T-helper 1 cell (primary cell): ENCODE results near the gene BBC3.

ENCODE experiments used
- DNase-seq, 5 donors: peaks; one replicate each; pipeline ENCODE4 v3.0.0-alpha.2; 2012 to 2020

The BBC3 gene

GRCh38 chr19:47230054-47230920, 712 bp downstream of the BBC3 start:
- DNase-seq: peak; percentile 71 to 86 (median 78)

GRCh38 chr19:47229676-47230053, 1.3 kb downstream of the BBC3 start:
- peak in 1 of 5 donors; percentile 28 for DNase-seq

GRCh38 chr19:47228937-47229675, 1.9 kb downstream of the BBC3 start:
- DNase-seq: peak in 3 of 5 donors; percentile 34 to 41 (median 38)

DNA sequence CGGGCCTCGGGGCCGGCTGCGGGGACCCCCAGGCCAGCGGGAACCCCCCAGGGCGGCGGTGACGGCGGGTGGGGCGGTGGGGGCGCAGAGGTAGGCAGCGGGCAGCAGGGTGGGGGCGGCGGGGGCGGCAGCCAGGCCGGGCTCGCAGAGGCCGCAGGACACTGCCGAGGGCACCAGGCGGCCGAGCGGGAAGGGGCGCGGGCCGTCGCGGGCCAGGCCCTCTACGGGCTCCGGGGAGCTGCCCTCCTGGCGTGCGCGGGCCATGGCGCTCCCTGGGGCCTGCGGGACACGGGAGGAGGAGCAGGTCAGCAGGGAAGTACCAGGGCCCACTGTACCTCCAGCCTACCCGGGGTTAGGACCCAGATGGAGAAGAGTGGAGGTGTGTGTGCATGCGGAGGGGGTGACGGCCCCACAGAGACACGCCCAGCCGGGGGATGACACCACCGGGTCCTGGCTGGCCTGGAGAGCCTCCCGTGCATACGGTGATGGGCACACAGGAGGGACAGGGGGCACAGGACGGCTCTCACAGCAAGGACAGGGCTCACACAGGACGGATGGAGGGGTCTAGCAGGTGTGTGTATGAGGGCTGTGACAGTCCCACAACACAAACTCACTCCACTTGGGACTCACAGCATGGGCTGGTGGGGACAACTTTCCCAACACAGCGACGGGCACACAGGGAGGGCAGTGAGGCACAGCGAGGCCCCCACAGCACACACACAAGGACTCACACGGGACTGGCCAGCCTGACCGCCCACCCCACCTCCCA, 2.6 kb downstream of the BBC3 start:
- peak in 3 of 5 donors; percentile 34 to 54 (median 38) for DNase-seq

DNA sequence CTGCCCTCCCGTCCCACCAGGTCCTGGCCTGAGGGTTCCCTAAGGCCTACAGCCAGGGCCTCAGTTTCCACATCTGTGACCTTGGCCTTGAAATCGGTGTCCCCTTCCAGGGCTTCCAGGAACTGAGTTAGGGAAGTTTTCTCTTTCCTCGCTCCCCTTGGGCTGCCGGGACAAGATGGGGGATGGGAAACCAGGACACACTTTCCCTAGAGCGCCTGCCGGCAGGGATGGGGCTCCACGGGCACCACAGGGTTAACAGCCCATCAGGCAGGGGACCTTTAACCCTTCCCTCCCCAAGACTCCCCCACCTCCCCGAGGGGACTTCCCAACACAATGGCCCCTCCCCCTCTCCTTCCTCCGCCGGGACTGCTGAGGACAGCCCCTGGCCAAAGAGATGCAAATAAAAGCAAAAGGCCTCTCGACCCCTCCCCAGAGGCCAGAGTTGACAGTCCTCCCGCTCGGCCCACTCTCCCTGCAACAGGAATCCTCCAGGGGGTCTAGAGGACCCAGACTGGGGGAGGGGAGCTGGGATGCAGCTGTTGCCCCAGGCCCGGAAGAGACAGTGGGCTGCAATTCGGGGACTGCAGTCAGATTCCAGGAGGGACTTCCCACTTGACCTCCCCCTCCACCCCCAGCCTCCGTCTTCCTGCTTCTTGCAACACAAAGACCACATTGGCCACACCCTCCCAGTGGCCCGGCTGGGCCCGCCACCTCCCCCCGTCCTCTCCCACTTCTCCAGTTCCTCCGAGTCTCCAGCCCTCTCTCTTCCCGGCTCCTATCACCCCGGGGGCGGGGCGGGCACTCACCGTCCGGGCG, 3.4 kb downstream of the BBC3 start:
- peak in 3 of 5 donors; percentile 38 to 68 (median 38) for DNase-seq

DNA sequence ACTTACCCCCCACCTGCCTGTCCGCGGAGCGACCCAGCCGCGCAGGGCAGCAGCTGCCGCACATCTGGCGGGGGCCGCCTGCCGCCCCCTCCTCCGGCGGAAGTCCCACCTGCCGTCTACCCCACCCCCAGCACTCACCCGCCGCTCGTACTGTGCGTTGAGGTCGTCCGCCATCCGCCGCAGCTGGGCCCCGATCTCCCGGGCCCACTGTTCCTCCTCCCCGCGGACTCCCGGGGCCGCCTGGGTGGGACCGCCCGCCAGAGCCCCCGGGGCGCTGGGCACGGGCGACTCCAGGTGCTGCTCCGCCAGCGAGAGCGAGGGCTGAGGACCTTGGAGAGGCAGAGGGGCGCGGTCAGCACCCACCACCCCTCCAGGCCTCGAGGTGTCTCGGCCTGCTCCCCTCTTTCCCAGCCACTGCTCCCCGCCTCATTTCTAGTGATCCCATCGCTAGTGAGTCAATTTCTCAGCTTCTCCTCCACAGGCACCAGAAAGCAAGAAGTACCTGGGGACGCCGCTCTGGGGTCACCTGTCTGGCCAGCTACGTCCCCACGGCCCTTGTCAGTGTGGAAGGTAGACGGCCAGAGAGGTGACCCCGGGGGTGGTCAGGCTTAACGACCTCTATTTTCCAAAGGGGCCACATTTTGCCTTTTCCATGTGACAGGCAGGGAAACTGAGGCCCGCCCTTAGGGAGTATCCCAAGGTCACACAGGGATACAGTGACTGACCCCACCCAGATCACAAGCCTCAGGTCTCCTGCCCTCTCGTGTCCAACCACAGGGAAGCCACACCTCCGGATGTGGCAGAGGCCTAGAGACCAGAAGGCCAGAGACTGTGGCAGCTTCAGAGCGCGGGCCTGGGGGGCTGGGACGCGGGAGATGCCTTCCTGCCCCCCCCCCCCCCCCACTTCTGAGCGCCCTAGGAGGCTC, 4.3 kb downstream of the BBC3 start:
- peak in 3 of 5 donors; percentile 33 to 85 (median 35) for DNase-seq

DNA sequence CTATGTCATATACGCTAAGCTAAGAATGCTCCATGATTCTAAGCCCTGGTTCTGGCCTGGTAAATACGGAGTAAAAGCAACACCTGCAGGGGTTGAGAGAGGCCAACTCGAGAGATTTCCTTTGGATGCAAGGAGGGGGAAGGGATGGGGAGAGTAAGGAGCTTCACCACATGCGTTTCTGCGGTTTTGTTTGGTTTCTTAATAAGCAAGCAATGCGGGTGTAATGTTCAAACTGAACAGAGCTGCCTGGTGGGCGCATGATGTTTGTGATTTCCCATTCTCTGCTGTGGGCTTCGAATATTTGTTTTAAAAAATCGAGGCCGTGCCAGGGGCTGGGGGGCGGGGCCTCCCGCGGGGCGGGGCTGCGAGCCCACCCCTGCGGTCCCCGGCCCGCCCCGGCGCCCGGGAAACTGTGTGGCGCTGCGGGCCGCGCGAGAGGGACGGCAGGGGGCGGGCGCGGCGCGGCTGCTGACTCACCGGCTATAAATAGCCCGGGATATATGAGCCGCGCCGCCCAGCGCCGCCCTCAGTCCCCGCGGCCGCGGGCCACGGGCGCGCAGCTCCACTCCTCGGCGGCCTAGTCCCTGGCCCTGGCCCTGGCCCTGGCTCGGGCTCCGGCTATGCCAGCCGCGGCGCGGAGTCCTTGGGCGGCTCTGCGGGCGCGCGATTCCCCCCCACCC, 5.1 kb downstream of the BBC3 start:
- peak; percentile 78 to 87 (median 85) for DNase-seq

DNA sequence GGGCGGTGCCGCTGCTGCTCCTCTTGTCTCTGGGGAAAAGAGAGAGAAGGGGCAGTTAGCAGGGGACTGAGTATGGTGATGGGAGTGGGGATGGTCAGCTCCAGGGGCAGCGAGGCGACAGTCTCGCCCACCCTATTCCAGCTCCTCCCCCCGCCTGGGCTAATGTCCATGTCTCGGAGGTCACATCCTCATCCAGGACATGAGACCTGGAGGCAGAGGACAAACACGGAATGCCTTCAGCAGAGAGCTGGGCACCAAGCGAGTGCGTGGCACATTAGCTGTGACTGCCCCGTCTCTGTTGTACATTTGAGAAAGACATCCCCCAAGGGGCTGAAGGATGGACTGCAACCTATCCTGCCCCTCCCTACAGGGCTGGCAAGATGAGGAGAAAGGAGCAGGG, 9.1 kb downstream of the BBC3 start:
- DNase-seq: no peak

- no peak for DNase-seq
These were observed 9.7 kb downstream of the BBC3 start for GRCh38 chr19:47221080-47221841.

DNA sequence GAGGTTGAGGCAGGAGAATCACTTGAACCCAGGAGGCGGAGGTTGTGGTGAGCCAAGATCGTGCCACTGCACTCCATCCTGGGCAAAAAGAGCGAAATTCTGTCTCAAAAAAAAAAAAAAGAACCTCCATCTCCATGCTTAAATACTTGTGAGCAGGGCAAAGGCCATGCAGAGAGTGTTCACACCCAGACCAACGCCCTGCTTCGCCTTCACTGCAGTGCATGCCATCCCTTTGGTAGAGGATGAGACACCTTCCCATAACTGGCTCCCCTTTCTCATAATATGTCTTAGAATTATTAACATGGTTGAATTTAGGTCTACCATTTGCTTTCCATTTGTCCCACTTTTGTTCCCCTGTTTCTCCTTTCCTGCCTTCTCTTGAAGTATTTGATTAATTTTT, 15.4 kb downstream of the BBC3 start:
- no peak for DNase-seq

GRCh38 chr19:47210689-47211316, 20.2 kb downstream of the BBC3 start:
- peak; percentile 29 to 81 (median 69) for DNase-seq

DNA sequence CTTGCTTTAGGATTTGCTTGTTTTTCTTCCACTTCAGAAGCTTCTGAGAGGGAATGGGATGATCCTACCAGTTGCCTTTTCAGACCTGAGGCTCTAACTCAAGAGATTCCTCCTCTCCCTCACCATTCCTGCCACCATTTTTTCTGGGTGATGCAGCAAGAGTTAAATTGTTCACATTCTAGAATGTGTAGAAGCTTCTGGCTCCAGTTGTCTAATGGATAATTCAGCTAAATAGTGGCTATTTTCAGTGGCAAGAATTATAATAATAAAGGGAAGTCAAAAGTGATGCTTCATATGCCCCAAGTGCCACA, 20.9 kb downstream of the BBC3 start:
- DNase-seq: no peak

DNA sequence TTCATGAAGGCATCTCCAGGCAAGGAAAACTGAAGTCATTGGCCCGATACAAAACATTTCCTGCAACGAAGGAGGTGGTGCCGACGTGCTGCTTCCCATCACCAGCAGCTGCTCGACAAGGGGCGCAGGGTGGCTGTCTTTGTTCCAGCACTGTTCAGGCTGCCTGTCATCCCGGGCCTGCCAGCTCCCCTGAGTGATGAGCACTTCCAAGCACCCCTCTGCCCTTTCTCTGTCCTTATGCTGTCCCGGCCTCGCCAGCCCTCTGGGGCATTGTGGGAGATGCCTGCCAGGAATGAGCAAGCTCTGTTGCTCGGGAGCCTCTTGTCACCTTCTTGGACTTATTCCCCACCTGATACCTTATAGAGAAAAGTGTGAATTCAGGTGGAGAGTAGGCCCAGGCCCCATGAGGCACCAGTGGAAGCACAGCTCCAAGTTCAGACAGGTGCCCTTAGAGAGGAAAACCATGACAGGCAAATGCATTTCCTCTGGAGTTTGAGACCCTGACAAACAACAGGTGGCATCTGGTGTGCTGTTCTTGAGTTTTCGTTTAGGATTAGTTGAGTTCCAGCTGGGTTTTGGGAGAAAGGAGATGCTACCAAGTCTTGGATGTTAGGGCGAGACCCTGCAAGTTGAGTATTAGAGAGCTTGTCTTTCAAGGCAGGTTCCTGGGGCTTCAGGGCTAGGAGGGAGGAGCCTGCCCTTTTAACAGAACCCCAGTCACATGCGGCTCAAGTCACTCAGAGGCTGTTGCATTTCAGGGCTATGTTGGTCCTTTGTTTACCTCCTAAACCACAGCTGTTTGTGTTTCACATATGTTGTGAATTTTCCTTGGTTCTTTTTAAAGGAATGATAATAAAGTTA, 21.4 kb downstream of the BBC3 start:
- DNase-seq: no peak

- no peak for DNase-seq
These were observed 27.7 kb downstream of the BBC3 start for GRCh38 chr19:47203254-47203653.

- no peak for DNase-seq
These were observed 30.5 kb downstream of the BBC3 start for GRCh38 chr19:47200530-47200929.

DNA sequence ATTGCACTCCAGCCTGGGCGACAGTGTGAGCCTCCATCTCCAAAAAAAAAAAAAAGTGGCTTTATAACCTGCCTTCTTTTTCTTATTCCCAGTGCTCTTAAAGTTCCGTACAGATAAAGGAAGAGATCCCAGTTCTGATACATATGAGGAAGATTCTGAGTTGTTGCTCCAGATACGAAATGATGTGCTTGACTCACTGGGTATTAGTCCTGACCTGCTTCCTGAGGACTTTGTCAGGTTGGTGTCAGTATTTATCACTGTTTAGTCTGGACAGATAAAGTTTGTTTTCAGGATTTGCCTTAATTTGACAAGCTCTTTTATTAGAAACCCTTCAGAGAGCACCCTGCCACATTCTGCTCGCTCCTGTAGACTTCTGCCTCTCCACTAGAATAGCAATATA, 33.9 kb downstream of the BBC3 start:
- no peak for DNase-seq

- DNase-seq: no peak
These were observed 35.6 kb downstream of the BBC3 start for GRCh38 chr19:47195434-47195833.

GRCh38 chr19:47190167-47190727, 40.8 kb downstream of the BBC3 start:
- peak in 3 of 5 donors; percentile 27 to 64 (median 41) for DNase-seq
